Suprapubic skin (tissue), 3 donors: ENCODE measurements around the gene MYO16.

Experiments used
- CTCF ChIP-seq, 2 donors: fragments of 200-600 bp in 1 of 2; fragments of 450-650 bp in 1 of 2; sonication (generic) in 1 of 2; IDR thresholded peaks; one replicate each; pipeline ENCODE4 v1.5.1; 2016 to 2019; ENCODE audit warnings: antibody characterized with exemption in 2 of 2, mild to moderate bottlenecking in 1 of 2, moderate library complexity in 1 of 2
- POLR2A ChIP-seq, 2 donors: fragments of 450-650 bp; IDR thresholded peaks; one replicate each; pipeline ENCODE4 v1.6.1; 2017; ENCODE audit warnings: antibody characterized with exemption in 2 of 2, mild to moderate bottlenecking in 2 of 2, moderate library complexity in 2 of 2

- TF ChIP-seq CTCF (IDR thresholded peaks at IDR 0.05) (no peak), POLR2A (IDR thresholded peaks at IDR 0.05) (no peak)
Observed at GRCh38 chr13:108760129-108760528, 130.7 kb downstream of the MYO16 start.
